Osteocyte (in vitro differentiated cells): Measurements from ENCODE around the gene TSKS. TPM values are rescaled to one million over a fixed set of nuclear protein-coding genes. Genes with fewer than 3 reads are reported as not detected.

Experiments
- DNase-seq: peaks from one replicate; pipeline ENCODE4 v3.0.0; 2021; ENCODE audit warnings: mixed read lengths; ENCODE audit not compliant: unreplicated experiment; ENCODE audit errors: extremely low spot score
- H3K27ac Mint-ChIP-seq: one replicate; pipeline ENCODE4 v1.8.0; 2021; ENCODE audit warnings: mild to moderate bottlenecking, mixed read lengths; ENCODE audit not compliant: unreplicated experiment
- H3K27me3 Mint-ChIP-seq: one replicate; pipeline ENCODE4 v1.8.0; 2021; ENCODE audit warnings: mixed read lengths; ENCODE audit not compliant: unreplicated experiment
- H3K36me3 Mint-ChIP-seq: one replicate; pipeline ENCODE4 v1.8.0; 2021; ENCODE audit warnings: mixed read lengths; ENCODE audit not compliant: unreplicated experiment
- H3K4me1 Mint-ChIP-seq: one replicate; pipeline ENCODE4 v1.8.0; 2021; ENCODE audit warnings: mixed read lengths; ENCODE audit not compliant: unreplicated experiment
- H3K4me3 Mint-ChIP-seq: one replicate; pipeline ENCODE4 v1.8.0; 2021; ENCODE audit warnings: mild to moderate bottlenecking, moderate library complexity, mixed read lengths; ENCODE audit not compliant: unreplicated experiment
- H3K9me3 Mint-ChIP-seq: one replicate; pipeline ENCODE4 v1.8.0; 2021; ENCODE audit warnings: mixed read lengths; ENCODE audit not compliant: unreplicated experiment
- CTCF ChIP-seq: fragments of 200-600 bp; sonication (generic); IDR thresholded peaks from 2 replicates; pipeline ENCODE4 v1.5.0; 2021; ENCODE audit warnings: antibody characterized with exemption, mild to moderate bottlenecking, moderate library complexity
- total RNA-seq: library from RNA; stranded (reverse); gene quantifications from 2 replicates; pipeline ENCODE4 v1.2.1, GENCODE V29; 2021

The TSKS gene
- total RNA-seq, 1 donor from 2014 or later = not detected

- no peaks in the 10 kb centered on the region for H3K9me3 Mint-ChIP-seq
- H3K4me1 Mint-ChIP-seq = peaks cover 12% of the 10 kb centered on the region
- H3K36me3 Mint-ChIP-seq = peaks cover 10% of the 10 kb centered on the region
- H3K4me3 Mint-ChIP-seq = no peak overlapping the region
- no peak for TF ChIP-seq CTCF
- DNase-seq = no peak
- H3K27me3 Mint-ChIP-seq = no peaks in the 10 kb centered on the region
- H3K27ac Mint-ChIP-seq = no peak overlapping the region
These were observed 10.7 kb upstream of the TSKS start for GRCh38 chr19:49773663-49774350.

GRCh38 chr19:49772850-49773432 lies 9.8 kb upstream of the TSKS start:
- no peak overlapping the region for H3K27ac Mint-ChIP-seq

GRCh38 chr19:49771674-49772139 lies 8.6 kb upstream of the TSKS start:
- no peak overlapping the region for H3K4me3 Mint-ChIP-seq
- H3K4me1 Mint-ChIP-seq = peaks cover 28% of the 10 kb centered on the region
- H3K36me3 Mint-ChIP-seq = peaks cover 10% of the 10 kb centered on the region
- peak overlapping the region; percentile 19 for H3K27ac Mint-ChIP-seq
- TF ChIP-seq CTCF = no peak
- no peak for DNase-seq
- no peaks in the 10 kb centered on the region for H3K27me3 Mint-ChIP-seq
- no peaks in the 10 kb centered on the region for H3K9me3 Mint-ChIP-seq

More at GRCh38 chr19:49772850-49773432, 9.8 kb upstream of the TSKS start:
- no peak for TF ChIP-seq CTCF
- Mint-ChIP-seq H3K4me3 (no peak overlapping the region), H3K4me1 (peaks cover 21% of the 10 kb centered on the region), H3K27me3 (no peaks in the 10 kb centered on the region), H3K9me3 (no peaks in the 10 kb centered on the region), H3K36me3 (peaks cover 10% of the 10 kb centered on the region)
- no peak for DNase-seq

- no peaks in the 10 kb centered on the region for H3K27me3 Mint-ChIP-seq
- H3K4me3 Mint-ChIP-seq = no peak overlapping the region
- peaks cover 5% of the 10 kb centered on the region for H3K36me3 Mint-ChIP-seq
- no peak overlapping the region for H3K27ac Mint-ChIP-seq
- no peak for DNase-seq
- no peaks in the 10 kb centered on the region for H3K9me3 Mint-ChIP-seq
- TF ChIP-seq CTCF = no peak
- H3K4me1 Mint-ChIP-seq = peaks cover 36% of the 10 kb centered on the region
These were observed 7.4 kb upstream of the TSKS start for GRCh38 chr19:49770529-49770928.

- DNase-seq = no peak
- peak overlapping the region; percentile 96 for H3K4me3 Mint-ChIP-seq
- H3K9me3 Mint-ChIP-seq = no peaks in the 10 kb centered on the region
- peak overlapping the region; percentile 91 for H3K27ac Mint-ChIP-seq
- H3K36me3 Mint-ChIP-seq = peaks cover 5% of the 10 kb centered on the region
- peaks cover 38% of the 10 kb centered on the region for H3K4me1 Mint-ChIP-seq
- TF ChIP-seq CTCF = no peak
- no peaks in the 10 kb centered on the region for H3K27me3 Mint-ChIP-seq
These were observed 5.0 kb upstream of the TSKS start for GRCh38 chr19:49767967-49768581.
